Endodermal cell (in vitro differentiated cells): Measurements from ENCODE around the gene NOL8. TPM values are rescaled to one million over a fixed set of nuclear protein-coding genes. Genes with fewer than 3 reads are reported as not detected.

Source experiments
- DNase-seq: peaks from one replicate; pipeline ENCODE4 v3.0.0-alpha.2; 2017
- H3K27ac ChIP-seq: 2 replicates; pipeline ENCODE4 v1.5.1; 2013; ENCODE audit warnings: mild to moderate bottlenecking, low read depth, low read length, moderate library complexity
- H3K27me3 ChIP-seq: 2 replicates; pipeline ENCODE4 v1.6.1; 2013; ENCODE audit warnings: mild to moderate bottlenecking, low read length, moderate library complexity; ENCODE audit not compliant: insufficient read depth, control insufficient read depth, poor library complexity, severe bottlenecking
- H3K36me3 ChIP-seq: 2 replicates; pipeline ENCODE4 v1.7.0; 2013; ENCODE audit warnings: mild to moderate bottlenecking, low read length, moderate library complexity; ENCODE audit not compliant: control insufficient read depth, insufficient read depth
- H3K4me1 ChIP-seq: one replicate; pipeline ENCODE4 v1.7.0; 2013; ENCODE audit warnings: low read length; ENCODE audit not compliant: control insufficient read depth, insufficient read depth
- H3K4me3 ChIP-seq: 2 replicates; pipeline ENCODE4 v1.5.1; 2013; ENCODE audit warnings: mild to moderate bottlenecking, low read length, moderate library complexity
- H3K9ac ChIP-seq: 2 replicates; pipeline ENCODE4 v1.6.1; 2013; ENCODE audit warnings: mild to moderate bottlenecking, low read length, moderate library complexity; ENCODE audit not compliant: poor library complexity, severe bottlenecking; ENCODE audit errors: extremely low read depth
- H3K9me3 ChIP-seq: 2 replicates; pipeline ENCODE4 v1.6.1; 2013; ENCODE audit warnings: mild to moderate bottlenecking, low read length, moderate library complexity; ENCODE audit not compliant: control insufficient read depth
- H3K27ac Mint-ChIP-seq: 2 replicates; pipeline ENCODE4 v1.8.0; 2020; ENCODE audit warnings: mixed read lengths
- H3K27me3 Mint-ChIP-seq: 2 replicates; pipeline ENCODE4 v1.8.0; 2021; ENCODE audit warnings: mild to moderate bottlenecking, mixed read lengths; ENCODE audit not compliant: insufficient read depth
- H3K36me3 Mint-ChIP-seq: 2 replicates; pipeline ENCODE4 v1.8.0; 2020; ENCODE audit warnings: low read depth, mixed read lengths
- H3K4me1 Mint-ChIP-seq: 2 replicates; pipeline ENCODE4 v1.8.0; 2020; ENCODE audit warnings: mixed read lengths
- H3K4me3 Mint-ChIP-seq: 2 replicates; pipeline ENCODE4 v1.8.0; 2020; ENCODE audit warnings: mild to moderate bottlenecking, moderate library complexity, mixed read lengths
- H3K9me3 Mint-ChIP-seq: 2 replicates; pipeline ENCODE4 v1.8.0; 2020; ENCODE audit warnings: mild to moderate bottlenecking, mixed read lengths
- CTCF ChIP-seq: fragments of 200-600 bp; sonication (generic); conservative IDR thresholded peaks from 2 replicates; pipeline ENCODE4 v1.5.0; 2021; ENCODE audit warnings: antibody characterized with exemption, mild to moderate bottlenecking
- WGBS, 2 experiments: methylation state at CpG; one replicate each; pipeline versions ENCODE4 v1.1.5 to v1.1.7; 2013; ENCODE audit warnings: missing lambda C conversion rate in 2 of 2, mixed read lengths in 1 of 2; ENCODE audit not compliant: insufficient coverage in 1 of 2, insufficient read length in 1 of 2; 5-methylcytosine and 5-hydroxymethylcytosine counted together
- total RNA-seq, 2 donors: library from RNA; stranded (reverse); fragmentation: NEBNext Ultra II Directional in 1 of 2; extraction: Animal tissue kit (Norgen Biotek cat#: 25700) in 1 of 2; gene quantifications; 2 replicates in 1 of 2; 3 replicates in 1 of 2; pipeline ENCODE4 v1.2.1, GENCODE V29; 2021

The NOL8 gene
- total RNA-seq, 2 donors from 2014 or later = 30.0 to 31.7 TPM

GRCh38 chr9:92325991-92326500, 896 bp upstream of the NOL8 start:
- H3K9me3 ChIP-seq = no peaks in the 10 kb centered on the region
- H3K9ac ChIP-seq = peak overlapping the region; percentile 97
- H3K9me3 Mint-ChIP-seq = no peaks in the 10 kb centered on the region
- no peak for DNase-seq
- H3K27me3 ChIP-seq = no peaks in the 10 kb centered on the region
- peak overlapping the region; percentile 98 for H3K4me3 Mint-ChIP-seq
- peaks cover 16% of the 10 kb centered on the region for H3K36me3 Mint-ChIP-seq
- peaks cover 23% of the 10 kb centered on the region for H3K36me3 ChIP-seq
- no peaks in the 10 kb centered on the region for H3K27me3 Mint-ChIP-seq
- peaks cover 19% of the 10 kb centered on the region for H3K4me1 Mint-ChIP-seq
- H3K27ac Mint-ChIP-seq = peak overlapping the region; percentile 100
- H3K4me1 ChIP-seq = no peaks in the 10 kb centered on the region
- no peak for TF ChIP-seq CTCF
- H3K4me3 ChIP-seq = peak overlapping the region; percentile 97
- WGBS, 2 experiments = 6 to 8% methylated on average over 21 to 30 of the region's 30 CpGs
- no peak overlapping the region for H3K27ac ChIP-seq

- Histone ChIP-seq H3K4me3 (peak overlapping the region; percentile 97), H3K9ac (peak overlapping the region; percentile 97), H3K9me3 (no peaks in the 10 kb centered on the region), H3K27me3 (no peaks in the 10 kb centered on the region), H3K4me1 (no peaks in the 10 kb centered on the region), H3K27ac (no peak overlapping the region), H3K36me3 (peaks cover 30% of the 10 kb centered on the region)
- Mint-ChIP-seq H3K27me3 (no peaks in the 10 kb centered on the region), H3K9me3 (no peaks in the 10 kb centered on the region), H3K27ac (peak overlapping the region; percentile 100), H3K36me3 (peaks cover 25% of the 10 kb centered on the region), H3K4me3 (peak overlapping the region; percentile 98), H3K4me1 (peaks cover 19% of the 10 kb centered on the region)
- no peak for TF ChIP-seq CTCF
- DNase-seq = no peak
- 0% methylated on average over 1 to 12 of the region's 12 CpGs for WGBS, 2 experiments
Observed at GRCh38 chr9:92324889-92325268, 271 bp downstream of the NOL8 start.

- no peak for TF ChIP-seq CTCF
- no peak overlapping the region for H3K27ac ChIP-seq
- peak overlapping the region; percentile 100 for H3K27ac Mint-ChIP-seq
- peak overlapping the region; percentile 97 for H3K4me3 ChIP-seq
- H3K27me3 Mint-ChIP-seq = no peaks in the 10 kb centered on the region
- peaks cover 30% of the 10 kb centered on the region for H3K36me3 Mint-ChIP-seq
- peak overlapping the region; percentile 98 for H3K4me3 Mint-ChIP-seq
- H3K36me3 ChIP-seq = peaks cover 35% of the 10 kb centered on the region
- WGBS, 2 experiments = 29 to 42% methylated on average over 1 to 2 of the region's 2 CpGs
- no peaks in the 10 kb centered on the region for H3K27me3 ChIP-seq
- no peaks in the 10 kb centered on the region for H3K9me3 Mint-ChIP-seq
- no peaks in the 10 kb centered on the region for H3K4me1 ChIP-seq
- peaks cover 19% of the 10 kb centered on the region for H3K4me1 Mint-ChIP-seq
- H3K9me3 ChIP-seq = no peaks in the 10 kb centered on the region
- DNase-seq = no peak
- H3K9ac ChIP-seq = peak overlapping the region; percentile 97
Observed at GRCh38 chr9:92324431-92324830, 719 bp downstream of the NOL8 start.
